OCI-M2 (cell line): ENCODE data around the gene SMIM41.
"Not testable (repeated sequence)": the region's sequence is repeated elsewhere in the genome, so short reads cannot be mapped to it uniquely, and the experiment has no call there.

Source experiments
- DNase-seq: peaks from one replicate; lab custom pipeline; 2025; ENCODE audit not compliant: unreplicated experiment; lab: John Stamatoyannopoulos, UW

The SMIM41 gene

GRCh38 chr12:52084491-52085231 is 5.2 kb downstream of the SMIM41 start:
- no peak for DNase-seq

- DNase-seq, result no peak
Measured at GRCh38 chr12:52085682-52086180, 6.2 kb downstream of the SMIM41 start.

GRCh38 chr12:52086366-52086765 is 6.9 kb downstream of the SMIM41 start:
- no peak for DNase-seq

DNA sequence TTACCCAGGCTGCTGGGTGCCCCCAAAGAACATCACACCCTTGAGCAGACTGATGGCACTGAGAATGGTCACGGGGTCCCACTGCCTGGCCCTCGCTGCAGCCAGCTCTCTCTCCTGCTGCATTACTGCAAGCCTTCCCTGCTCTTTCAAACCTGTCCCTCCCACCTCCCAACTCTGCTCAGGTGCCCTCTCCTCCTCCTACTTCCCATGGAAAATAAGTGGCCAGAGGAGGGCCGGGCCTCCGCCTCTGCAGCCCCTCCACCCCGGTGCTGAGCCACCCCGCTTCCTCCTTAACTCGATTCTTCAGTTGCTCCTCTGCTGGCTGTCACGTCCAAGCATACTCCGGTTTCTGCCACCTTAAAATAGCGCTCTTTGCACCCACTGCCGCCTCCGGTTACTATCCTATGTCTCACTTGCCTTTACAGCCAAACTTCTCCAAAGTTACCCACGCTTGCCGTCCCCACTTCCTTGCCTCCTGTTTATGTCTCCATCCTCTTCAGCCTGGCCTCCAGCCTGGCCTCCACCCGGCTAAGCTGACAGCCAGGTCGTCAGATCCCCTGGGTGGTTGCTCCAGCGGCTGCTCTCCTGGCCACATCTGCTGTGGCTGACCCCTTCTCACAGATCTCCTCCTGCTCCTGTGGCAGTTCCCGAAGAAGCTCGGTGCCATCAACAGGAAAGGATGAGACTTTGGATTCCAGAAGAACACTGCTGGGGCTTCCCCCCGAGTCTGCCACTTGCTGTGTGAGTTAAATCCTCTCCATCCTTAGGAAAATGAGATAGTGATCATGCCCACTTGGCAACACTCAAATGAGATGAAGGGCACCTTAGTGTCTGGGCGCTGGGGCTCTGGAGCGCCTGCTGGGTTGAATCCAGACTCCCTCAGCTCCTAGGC is 7.7 kb downstream of the SMIM41 start:
- no peak for DNase-seq

- DNase-seq, result no peak
Measured at GRCh38 chr12:52087961-52088820, 8.7 kb downstream of the SMIM41 start.

DNA sequence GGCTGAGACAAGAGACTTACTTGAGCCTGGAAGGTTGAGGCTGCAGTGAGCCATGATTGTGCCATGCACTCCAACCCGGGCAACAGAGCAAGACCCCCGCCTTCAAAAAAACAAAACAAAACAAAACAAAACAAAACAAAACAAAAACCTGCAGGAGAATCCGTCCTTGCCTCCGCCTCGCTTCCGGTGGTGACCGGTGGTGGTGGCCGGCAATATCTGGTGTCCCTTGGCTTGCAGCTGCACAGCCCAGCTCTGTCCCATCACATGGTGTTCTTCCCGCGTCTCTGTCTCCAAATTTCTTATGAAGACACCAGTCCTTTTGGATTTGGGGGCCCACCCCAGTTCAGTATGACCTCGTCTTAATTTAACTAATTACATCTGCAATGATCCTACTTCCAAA is 10.0 kb downstream of the SMIM41 start:
- no peak for DNase-seq

GRCh38 chr12:52090291-52090690 is 10.8 kb downstream of the SMIM41 start:
- DNase-seq, result no peak

GRCh38 chr12:52091061-52091460 is 11.6 kb downstream of the SMIM41 start:
- no peak for DNase-seq

DNA sequence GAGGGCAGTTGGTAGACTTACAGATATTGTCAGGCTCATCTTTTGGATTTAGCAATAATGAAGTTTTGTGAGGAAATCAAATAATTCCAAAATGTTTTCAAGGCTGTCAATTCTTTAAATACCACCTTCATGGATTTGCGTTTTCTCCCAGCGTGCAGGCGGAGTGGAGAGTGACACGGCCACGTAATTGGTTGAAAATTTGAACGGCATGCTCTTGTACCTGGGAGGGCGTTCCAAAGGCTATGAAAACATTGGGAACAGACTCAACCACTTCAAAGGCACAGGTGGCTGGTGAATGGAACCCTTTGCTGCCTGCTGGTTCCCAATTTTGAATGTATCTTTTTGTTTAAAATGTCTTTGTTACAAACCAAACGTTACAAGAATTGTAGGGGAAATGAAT is 12.4 kb downstream of the SMIM41 start:
- DNase-seq, result no peak

- DNase-seq, result no peak
Measured at GRCh38 chr12:52093346-52093745, 13.8 kb downstream of the SMIM41 start.

- no peak for DNase-seq
Measured at GRCh38 chr12:52096332-52097044, 17.0 kb downstream of the SMIM41 start.

DNA sequence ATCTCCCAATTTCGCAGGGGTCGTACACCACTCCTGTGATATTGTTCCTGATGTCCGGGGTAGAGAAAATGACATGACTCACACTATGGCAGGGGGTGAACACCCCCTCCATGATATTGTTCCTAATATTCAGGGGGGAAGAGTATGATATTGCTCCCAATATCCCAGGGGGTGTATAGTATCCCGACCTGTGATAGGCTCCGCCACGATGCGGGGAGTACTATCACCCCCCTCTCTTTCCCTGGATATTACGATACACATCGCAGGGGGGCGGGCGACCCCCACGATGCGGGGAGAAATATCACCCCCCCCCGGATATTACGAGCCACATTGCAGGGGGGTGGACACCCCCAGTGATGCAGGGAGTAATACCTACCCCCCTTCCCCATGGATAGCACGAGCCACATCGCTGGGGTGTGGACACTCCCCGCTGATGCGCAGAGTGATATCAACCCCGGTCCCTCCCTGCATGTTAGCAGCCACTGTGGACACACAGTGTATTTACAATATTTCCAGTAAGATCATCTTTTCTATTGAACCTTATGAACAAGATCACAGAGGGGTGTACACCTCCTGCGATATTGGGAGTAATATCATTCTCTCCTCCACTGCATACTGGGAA is 17.7 kb downstream of the SMIM41 start:
- DNase-seq, result no peak

DNA sequence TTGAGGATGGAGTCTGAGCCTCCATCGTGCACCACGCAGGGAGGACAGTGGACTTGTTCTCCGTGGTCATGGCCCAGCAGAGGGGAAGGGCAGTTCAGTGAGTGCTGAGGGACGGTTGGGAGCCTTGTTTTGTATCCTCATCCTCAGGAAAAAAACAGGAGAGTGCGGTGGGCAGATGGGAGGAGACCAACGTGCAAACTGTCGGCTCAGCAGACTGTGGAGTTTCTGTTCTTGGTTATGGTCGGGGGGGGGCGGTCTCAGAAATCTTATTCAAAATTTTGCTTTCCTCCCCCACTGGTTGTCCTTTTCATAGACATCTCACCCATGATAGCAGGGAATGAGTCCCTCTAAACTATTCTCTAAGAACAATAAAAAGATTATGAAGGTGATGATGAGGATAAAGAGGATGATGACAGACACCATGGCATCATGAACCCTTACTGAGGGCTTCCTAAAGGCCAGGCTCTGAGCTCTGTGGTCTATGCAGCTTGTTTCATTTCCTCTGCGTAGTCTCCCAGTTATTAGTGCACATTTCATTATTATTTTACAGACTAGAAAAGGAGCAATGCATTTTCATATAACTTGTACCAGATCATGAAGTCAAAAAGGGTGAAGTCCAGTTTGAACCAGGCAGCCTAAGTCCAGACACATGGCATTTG is 25.1 kb downstream of the SMIM41 start:
- DNase-seq, result not testable (repeated sequence)

DNA sequence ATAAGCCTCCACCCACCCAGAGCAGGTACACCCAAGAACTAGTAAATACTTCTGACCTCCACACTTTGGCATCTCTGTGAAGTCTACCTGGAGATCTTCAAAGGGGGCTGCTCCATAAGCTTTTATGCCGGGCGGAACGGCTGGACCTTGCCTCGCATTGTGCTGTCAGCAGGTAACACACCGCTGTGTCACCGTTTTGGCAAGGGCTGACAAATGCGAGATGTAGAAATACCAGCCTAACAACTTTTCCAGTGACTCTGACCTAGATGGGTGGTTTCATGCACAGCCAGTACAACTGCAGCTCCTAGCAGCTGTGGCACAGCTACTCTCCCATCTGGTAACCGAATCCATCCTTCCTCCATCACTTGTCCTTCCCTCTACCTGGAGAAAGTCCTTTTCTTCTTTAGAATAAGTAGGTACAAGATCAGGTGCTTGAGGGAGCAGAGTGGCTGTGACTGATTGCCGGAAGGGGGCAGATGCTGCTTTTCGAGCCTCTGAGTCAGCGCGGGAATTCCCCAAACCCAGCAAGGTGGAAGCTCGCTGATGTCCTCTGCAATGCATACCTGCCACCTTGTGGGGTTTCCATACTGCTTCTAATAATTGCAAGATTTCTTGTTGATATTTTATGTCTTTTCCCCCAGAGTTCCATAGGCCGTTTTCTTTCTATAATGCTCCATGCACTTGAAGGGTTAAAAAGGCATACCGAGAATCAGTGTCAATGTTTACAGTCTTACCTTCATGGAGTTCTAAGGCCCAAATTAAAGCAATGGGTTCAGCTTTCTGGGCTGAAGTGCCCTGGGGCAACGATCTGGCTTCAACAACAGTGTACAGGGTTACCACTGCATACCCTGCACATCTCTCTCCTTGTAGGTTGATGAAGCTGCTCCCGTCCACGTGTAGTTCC is 37.0 kb downstream of the SMIM41 start:
- DNase-seq, result not testable (repeated sequence)

GRCh38 chr12:52117806-52118475 is 38.4 kb downstream of the SMIM41 start:
- DNase-seq, result not testable (repeated sequence)

- DNase-seq, result no peak
Measured at GRCh38 chr12:52119398-52120254, 40.1 kb downstream of the SMIM41 start.
